Adrenal gland (tissue), 5 donors: ENCODE data around the gene PRDX5.

Experiments
- CTCF ChIP-seq, 6 experiments: fragments of 450-650 bp in 4 of 6; fragments of 200-600 bp in 2 of 6; sonication (generic) in 1 of 6; IDR thresholded peaks; 1 replicate in 5 of 6; 2 replicates in 1 of 6; pipeline versions ENCODE4 v1.5.1 to v1.8.0; 2016 to 2021; ENCODE audit warnings: antibody characterized with exemption in 6 of 6, mild to moderate bottlenecking in 2 of 6, moderate library complexity in 1 of 6
- POLR2A ChIP-seq, 2 donors: fragments of 450-650 bp; IDR thresholded peaks; one replicate each; pipeline ENCODE4 v1.6.1; 2017; ENCODE audit warnings: antibody characterized with exemption in 2 of 2, mild to moderate bottlenecking in 2 of 2, moderate library complexity in 1 of 2
- donor health status: DM: no; HTN: no; CAD: no.

DNA sequence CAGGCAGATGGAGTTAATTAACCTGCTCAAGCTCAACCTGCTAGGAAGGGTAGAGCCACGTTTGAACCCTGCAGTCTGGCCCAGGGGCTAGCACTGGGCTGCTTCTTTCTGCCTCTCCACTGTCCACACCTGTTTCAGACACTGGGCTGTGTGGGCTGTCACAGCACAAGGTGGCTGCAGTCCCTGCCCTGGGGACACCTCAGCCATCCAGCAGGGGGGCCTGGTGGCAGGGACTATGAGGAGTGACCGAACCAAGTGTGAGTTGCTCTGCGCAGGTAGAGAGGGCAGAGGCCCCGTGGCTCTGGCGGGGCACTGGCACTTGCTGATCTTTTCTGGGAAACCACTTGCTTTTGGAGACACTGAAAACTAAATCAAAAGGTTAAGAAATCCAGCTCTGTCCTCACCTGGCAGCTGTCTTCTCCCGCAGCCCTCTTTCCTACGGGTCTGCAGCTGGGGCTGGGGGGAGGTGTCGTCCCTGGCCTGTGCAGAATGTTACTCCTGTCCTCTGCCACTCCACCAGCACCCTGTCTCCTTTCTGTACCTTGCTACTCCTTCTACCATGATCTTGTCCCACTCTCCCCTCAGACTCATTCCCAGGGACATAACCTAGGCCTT lies 39.2 kb upstream of the PRDX5 start:
- TF ChIP-seq CTCF (IDR thresholded peaks at IDR 0.05), result no peak
- TF ChIP-seq POLR2A (IDR thresholded peaks at IDR 0.05), result no peak
